Muscle layer of duodenum (tissue), 2 donors: Measurements from ENCODE around the gene COPE.

Experiments used
- H3K27ac ChIP-seq: one replicate; pipeline ENCODE4 v1.7.0; 2013; ENCODE audit warnings: mild to moderate bottlenecking, low read length
- H3K27me3 ChIP-seq: one replicate; pipeline ENCODE4 v1.7.0; 2013; ENCODE audit warnings: low read depth, mild to moderate bottlenecking, control low read depth, low read length
- H3K36me3 ChIP-seq, 2 donors: one replicate each; pipeline ENCODE4 v1.7.0; 2013; ENCODE audit warnings: low read length in 2 of 2, control low read depth in 1 of 2, mild to moderate bottlenecking in 1 of 2; ENCODE audit not compliant: insufficient read depth in 2 of 2, control insufficient read depth in 1 of 2
- H3K4me1 ChIP-seq, 2 donors: one replicate each; pipeline ENCODE4 v1.7.0; 2013; ENCODE audit warnings: low read length in 2 of 2, mild to moderate bottlenecking in 2 of 2, control low read depth in 1 of 2, moderate library complexity in 1 of 2; ENCODE audit not compliant: insufficient read depth in 2 of 2, control insufficient read depth in 1 of 2
- H3K4me3 ChIP-seq, 2 donors: one replicate each; pipeline ENCODE4 v1.7.0; 2013; ENCODE audit warnings: low read length in 2 of 2, low read depth in 1 of 2, mild to moderate bottlenecking in 1 of 2
- H3K9me3 ChIP-seq, 2 donors: one replicate each; pipeline ENCODE4 v1.7.0; 2013; ENCODE audit warnings: low read length in 2 of 2, control low read depth in 1 of 2, mild to moderate bottlenecking in 1 of 2; ENCODE audit not compliant: control insufficient read depth in 1 of 2
- donor health status: healthy.

The COPE gene

GRCh38 chr19:18883526-18884304 is 35.5 kb downstream of the COPE start:
- H3K9me3 ChIP-seq = no peaks in the 10 kb centered on the region
- H3K27ac ChIP-seq = no peak overlapping the region
- no peaks in the 10 kb centered on the region for H3K36me3 ChIP-seq
- no peak overlapping the region for H3K4me3 ChIP-seq
- H3K27me3 ChIP-seq = no peaks in the 10 kb centered on the region
- H3K4me1 ChIP-seq = no peaks in the 10 kb centered on the region

- Histone ChIP-seq H3K27me3 (no peaks in the 10 kb centered on the region), H3K4me3 (no peak overlapping the region), H3K9me3 (peaks cover 0 to 3% of the 10 kb centered on the region in 2 donors), H3K27ac (no peak overlapping the region), H3K36me3 (no peaks in the 10 kb centered on the region), H3K4me1 (no peaks in the 10 kb centered on the region)
Observed at GRCh38 chr19:18881491-18881890, 37.7 kb downstream of the COPE start.

DNA sequence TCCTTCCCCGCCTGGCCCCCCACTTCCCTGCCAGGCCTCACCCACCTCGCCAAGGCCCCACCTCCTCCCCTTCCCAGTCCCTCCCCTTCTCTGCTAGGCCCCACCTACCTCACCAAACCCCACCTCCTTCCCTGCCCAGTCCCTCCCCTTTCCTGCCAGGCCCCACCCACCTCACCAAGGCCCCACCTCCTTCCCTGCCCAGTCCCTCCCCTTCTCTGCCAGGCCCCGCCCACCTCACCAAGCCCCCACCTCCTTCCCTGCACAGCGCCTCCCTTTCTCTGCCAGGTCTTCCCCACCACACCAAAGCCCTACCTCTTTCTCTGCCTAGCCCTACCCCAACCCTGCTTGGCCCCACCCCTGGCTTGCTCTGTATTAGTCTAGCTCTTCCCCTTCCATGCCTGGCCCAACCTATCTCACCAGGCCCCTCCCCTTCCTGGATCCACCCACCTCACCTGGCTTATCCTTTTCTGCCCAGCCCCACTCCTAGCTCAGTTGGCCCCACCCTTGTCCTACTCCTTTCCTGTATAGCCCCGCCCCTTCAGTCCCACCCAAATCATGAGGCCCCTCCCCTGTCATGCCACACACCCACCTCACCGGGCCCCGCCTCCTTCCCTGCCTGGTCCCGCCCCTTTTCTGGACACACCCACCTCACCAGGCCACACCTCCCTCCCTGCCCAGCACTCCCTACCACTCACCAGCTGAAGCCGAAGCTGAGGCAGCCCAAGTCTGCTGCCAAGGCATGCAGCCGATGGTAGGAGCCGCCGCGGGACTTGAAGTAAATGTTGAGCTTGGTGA is 39.4 kb downstream of the COPE start:
- no peaks in the 10 kb centered on the region for H3K4me1 ChIP-seq
- H3K36me3 ChIP-seq = no peaks in the 10 kb centered on the region
- H3K27me3 ChIP-seq = no peaks in the 10 kb centered on the region
- H3K9me3 ChIP-seq = peaks cover 0 to 3% of the 10 kb centered on the region in 2 donors
- H3K27ac ChIP-seq = no peak overlapping the region
- no peak overlapping the region for H3K4me3 ChIP-seq

- Histone ChIP-seq H3K4me1 (no peaks in the 10 kb centered on the region), H3K27me3 (no peaks in the 10 kb centered on the region), H3K36me3 (no peaks in the 10 kb centered on the region), H3K4me3 (no peak overlapping the region), H3K27ac (no peak overlapping the region), H3K9me3 (peaks cover 0 to 3% of the 10 kb centered on the region in 2 donors)
Observed at GRCh38 chr19:18878858-18879578, 40.2 kb downstream of the COPE start.

DNA sequence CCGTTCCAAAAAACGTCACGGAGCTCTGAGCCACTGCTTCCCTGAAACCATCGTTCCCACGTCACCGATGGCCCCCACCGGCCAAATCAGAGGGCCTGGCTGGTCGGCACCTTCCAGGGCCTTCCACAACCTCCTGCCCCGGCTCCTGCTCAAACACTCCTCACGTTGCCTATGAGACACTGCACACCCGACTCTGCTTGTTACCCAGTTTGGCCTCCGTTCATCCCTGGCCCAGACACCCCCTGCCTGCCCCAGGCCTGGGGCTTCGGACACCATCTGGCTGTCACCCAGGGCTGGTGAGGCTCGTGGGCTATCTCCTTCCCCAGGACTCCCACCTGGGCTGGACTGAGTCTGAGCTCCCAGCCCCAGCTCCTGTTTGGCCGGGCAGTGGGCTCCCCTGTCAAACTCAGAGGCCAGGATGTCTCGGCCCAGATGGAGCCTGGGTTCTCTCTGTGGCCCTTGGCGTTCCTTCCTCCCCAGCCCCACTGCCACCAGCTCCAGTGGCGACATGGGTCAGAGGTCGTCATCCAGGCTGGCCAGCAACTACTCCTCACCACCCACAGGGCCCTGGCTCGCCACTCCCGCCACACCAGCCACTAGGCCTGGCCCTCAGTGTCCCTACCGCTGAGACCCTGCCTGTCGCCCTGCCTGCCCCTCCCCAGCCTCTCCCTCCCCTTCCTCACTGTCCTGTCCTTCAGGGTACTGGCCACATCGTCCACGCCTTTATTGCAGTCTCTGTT is 41.0 kb downstream of the COPE start:
- H3K9me3 ChIP-seq = peaks cover 0 to 3% of the 10 kb centered on the region in 2 donors
- H3K4me1 ChIP-seq = no peaks in the 10 kb centered on the region
- H3K27me3 ChIP-seq = no peaks in the 10 kb centered on the region
- H3K27ac ChIP-seq = no peak overlapping the region
- no peak overlapping the region for H3K4me3 ChIP-seq
- no peaks in the 10 kb centered on the region for H3K36me3 ChIP-seq

DNA sequence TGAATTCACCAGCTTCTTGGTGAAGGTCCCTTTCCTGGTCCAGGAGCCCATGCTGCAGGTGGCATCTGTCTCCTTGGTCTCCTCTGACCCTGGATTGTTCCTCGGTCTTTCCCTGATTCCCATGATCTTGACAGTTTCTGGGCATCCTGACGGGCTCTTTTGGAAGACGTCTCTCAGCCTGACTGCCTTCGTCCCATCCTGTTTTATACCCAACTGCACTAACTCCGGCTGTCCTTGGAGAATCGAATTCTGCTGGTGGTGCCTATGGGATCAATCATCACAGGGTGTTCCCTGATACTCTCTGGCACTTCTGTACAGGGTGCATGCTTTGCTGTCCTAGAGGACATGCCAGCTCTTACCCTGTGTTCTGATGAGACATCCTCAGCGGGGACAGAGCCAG is 42.3 kb downstream of the COPE start:
- H3K36me3 ChIP-seq = no peaks in the 10 kb centered on the region
- peaks cover 0 to 3% of the 10 kb centered on the region in 2 donors for H3K9me3 ChIP-seq
- H3K27me3 ChIP-seq = no peaks in the 10 kb centered on the region
- no peaks in the 10 kb centered on the region for H3K4me1 ChIP-seq
- H3K27ac ChIP-seq = no peak overlapping the region
- H3K4me3 ChIP-seq = no peak overlapping the region

DNA sequence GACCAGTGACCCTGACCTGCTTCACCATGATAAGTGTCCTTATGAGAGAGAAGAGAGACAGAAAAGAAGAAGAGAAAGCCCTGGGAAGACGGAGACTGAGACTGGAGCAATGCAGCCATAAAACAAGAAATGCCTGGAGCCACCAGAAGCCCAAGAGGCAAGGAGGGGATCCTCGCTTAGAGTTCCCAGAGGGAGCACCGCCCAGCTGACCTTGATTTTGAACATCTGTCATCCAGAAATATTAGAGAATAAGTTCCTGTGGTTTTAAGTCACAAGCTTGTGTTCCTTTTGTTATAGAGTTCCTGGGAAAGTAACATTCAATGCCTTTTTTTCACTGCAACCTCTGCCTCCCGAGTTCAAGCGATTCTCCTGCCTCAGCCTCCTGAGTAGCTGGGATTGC is 43.5 kb downstream of the COPE start:
- H3K4me3 ChIP-seq = no peak overlapping the region
- no peaks in the 10 kb centered on the region for H3K4me1 ChIP-seq
- no peaks in the 10 kb centered on the region for H3K27me3 ChIP-seq
- no peak overlapping the region for H3K27ac ChIP-seq
- no peaks in the 10 kb centered on the region for H3K36me3 ChIP-seq
- H3K9me3 ChIP-seq = peaks cover 0 to 3% of the 10 kb centered on the region in 2 donors

DNA sequence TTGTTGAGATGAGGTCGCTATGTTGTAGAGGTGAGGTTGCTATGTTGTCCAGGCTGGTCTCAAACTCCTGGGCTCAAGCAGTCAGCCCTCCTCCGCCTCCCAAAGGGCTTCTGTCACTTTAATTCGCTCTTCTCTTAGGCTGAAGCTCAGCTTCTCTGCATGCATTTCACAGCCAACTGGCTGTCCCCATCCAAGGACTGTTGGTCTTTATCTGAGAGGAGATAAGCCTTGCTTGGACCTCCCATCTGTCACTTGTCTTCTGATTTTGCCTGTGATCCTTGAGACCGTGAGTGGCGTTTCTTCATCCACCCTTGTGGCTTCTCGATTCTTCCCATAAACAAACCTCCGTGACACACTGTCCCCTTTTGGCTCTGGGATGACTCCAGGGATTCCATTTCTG is 47.6 kb downstream of the COPE start:
- no peak overlapping the region for H3K27ac ChIP-seq
- H3K36me3 ChIP-seq = peaks cover 12 to 19% of the 10 kb centered on the region in 2 donors
- no peak overlapping the region for H3K4me3 ChIP-seq
- no peaks in the 10 kb centered on the region for H3K9me3 ChIP-seq
- H3K27me3 ChIP-seq = no peaks in the 10 kb centered on the region
- peaks cover 0 to 16% of the 10 kb centered on the region in 2 donors for H3K4me1 ChIP-seq

GRCh38 chr19:18870531-18871172 is 48.5 kb downstream of the COPE start:
- H3K4me1 ChIP-seq = peaks cover 0 to 21% of the 10 kb centered on the region in 2 donors
- H3K27ac ChIP-seq = no peak overlapping the region
- H3K36me3 ChIP-seq = peaks cover 17 to 28% of the 10 kb centered on the region in 2 donors
- no peaks in the 10 kb centered on the region for H3K27me3 ChIP-seq
- H3K4me3 ChIP-seq = no peak overlapping the region
- H3K9me3 ChIP-seq = no peaks in the 10 kb centered on the region

DNA sequence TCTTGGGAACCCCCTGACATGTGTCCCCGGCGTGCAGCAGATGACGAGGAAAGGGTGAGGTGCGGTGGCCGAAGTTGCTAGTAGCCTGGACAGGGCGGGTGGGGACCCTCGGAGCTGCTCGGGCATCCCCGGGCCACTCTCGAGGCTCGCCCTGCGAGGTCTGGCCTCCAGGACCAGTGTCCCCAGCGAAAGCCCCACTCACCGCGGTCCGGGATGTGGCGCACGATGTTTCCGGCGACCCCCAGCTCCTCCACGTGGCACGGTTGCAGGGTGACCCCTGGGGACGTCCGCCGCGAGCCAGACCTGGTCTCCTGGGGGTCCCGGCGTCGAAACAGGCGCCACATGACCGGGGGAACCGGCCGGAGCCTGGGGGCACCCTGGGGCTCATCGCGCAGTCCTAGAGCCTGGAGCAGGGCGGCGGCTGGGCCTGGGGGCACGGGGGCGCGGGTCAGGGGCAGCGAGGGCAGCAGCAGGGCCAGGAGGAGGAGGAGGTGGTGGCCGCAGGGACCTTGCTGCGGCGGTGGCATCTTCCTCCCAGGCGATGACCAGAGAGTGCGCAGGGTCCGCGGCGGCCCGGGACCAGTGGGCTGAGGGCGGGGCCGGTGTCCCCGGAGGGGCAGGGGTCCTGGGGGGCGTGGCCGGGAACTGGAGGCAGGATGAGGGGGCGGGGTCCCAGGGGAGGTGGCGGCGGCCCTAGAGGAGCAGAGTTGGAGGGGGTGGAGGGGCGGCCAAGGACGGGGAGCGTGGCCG is 49.2 kb downstream of the COPE start:
- peaks cover 0 to 21% of the 10 kb centered on the region in 2 donors for H3K4me1 ChIP-seq
- peaks cover 23 to 35% of the 10 kb centered on the region in 2 donors for H3K36me3 ChIP-seq
- H3K9me3 ChIP-seq = no peaks in the 10 kb centered on the region
- H3K27me3 ChIP-seq = no peaks in the 10 kb centered on the region
- H3K4me3 ChIP-seq = no peak overlapping the region
- H3K27ac ChIP-seq = no peak overlapping the region
